ENCODE data around the gene MBOAT2.

Gene MBOAT2

GRCh38 chr2:8848328-8849100 is 155.0 kb downstream of the MBOAT2 start:
- Histone ChIP-seq H3K27me3 (ENCODE audit: control insufficient read depth in 3 of 3, insufficient read depth in 3 of 3, low read depth in 1 of 3, low read length in 3 of 3) (no peaks in the 10 kb centered on the region), H3K4me3 (ENCODE audit: low read length in 2 of 2) (no peak overlapping the region), H3K4me2 (ENCODE audit: insufficient read depth, low read length, poor library complexity, severe bottlenecking) (no peak overlapping the region), H3K9ac (ENCODE audit: low read depth, low read length, poor library complexity) (no peak overlapping the region), H4K91ac (ENCODE audit: low read depth, low read length, poor library complexity) (no peak overlapping the region), H3K79me1 (ENCODE audit: low read depth, low read length) (no peaks in the 10 kb centered on the region), H3K27ac (replicated peaks; ENCODE audit: low read length) (no peak overlapping the region), H3K9me3 (replicated peaks in 1 of 2; ENCODE audit: control insufficient read depth in 2 of 2, insufficient read depth in 1 of 2, low read depth in 1 of 2, low read length in 2 of 2) (no peaks in the 10 kb centered on the region), H2BK12ac (ENCODE audit: low read length) (no peak overlapping the region), H2BK15ac (ENCODE audit: low read length) (no peak overlapping the region), H2AFZ (ENCODE audit: low read length) (no peak overlapping the region), H2AK5ac (ENCODE audit: low read depth, low read length) (no peak overlapping the region), H3K4me1 (ENCODE audit: control insufficient read depth in 2 of 2, insufficient read depth in 1 of 2, low read depth in 1 of 2, low read length in 2 of 2) (peaks cover 3 to 7% of the 10 kb centered on the region in 2 donors), H3K4ac (ENCODE audit: low read length) (no peak overlapping the region), H4K8ac (ENCODE audit: low read depth, low read length) (no peak overlapping the region), H2BK120ac (ENCODE audit: low read depth, low read length) (no peak overlapping the region), H2BK5ac (ENCODE audit: low read length) (no peak overlapping the region), H3K36me3 (replicated peaks in 1 of 2; ENCODE audit: control insufficient read depth in 2 of 2, insufficient read depth in 2 of 2, low read length in 2 of 2) (no peaks in the 10 kb centered on the region), H3K23ac (ENCODE audit: low read depth, low read length, poor library complexity) (no peak overlapping the region), H3K18ac (ENCODE audit: low read length) (no peak overlapping the region), H3K14ac (ENCODE audit: low read length) (no peak overlapping the region)
- WGBS, 2 donors (ENCODE audit: extremely low coverage in 2 of 2, insufficient read length in 2 of 2, insufficient replicate concordance in 1 of 2), result no CpG with 5 or more reads among the region's 7 CpGs
- no peak for DNase-seq (ENCODE audit: low spot score)

- Histone ChIP-seq H3K36me3 (replicated peaks in 1 of 2; ENCODE audit: control insufficient read depth in 2 of 2, insufficient read depth in 2 of 2, low read length in 2 of 2) (no peaks in the 10 kb centered on the region), H3K14ac (ENCODE audit: low read length) (no peak overlapping the region), H2AK5ac (ENCODE audit: low read depth, low read length) (no peak overlapping the region), H3K9me3 (replicated peaks in 1 of 2; ENCODE audit: control insufficient read depth in 2 of 2, insufficient read depth in 1 of 2, low read depth in 1 of 2, low read length in 2 of 2) (no peaks in the 10 kb centered on the region), H2BK15ac (ENCODE audit: low read length) (no peak overlapping the region), H2AFZ (ENCODE audit: low read length) (no peak overlapping the region), H3K27ac (replicated peaks; ENCODE audit: low read length) (no peak overlapping the region), H3K9ac (ENCODE audit: low read depth, low read length, poor library complexity) (no peak overlapping the region), H3K4me2 (ENCODE audit: insufficient read depth, low read length, poor library complexity, severe bottlenecking) (no peak overlapping the region), H3K4me3 (ENCODE audit: low read length in 2 of 2) (no peak overlapping the region), H3K23ac (ENCODE audit: low read depth, low read length, poor library complexity) (no peak overlapping the region), H4K91ac (ENCODE audit: low read depth, low read length, poor library complexity) (no peak overlapping the region), H4K8ac (ENCODE audit: low read depth, low read length) (no peak overlapping the region), H3K27me3 (ENCODE audit: control insufficient read depth in 3 of 3, insufficient read depth in 3 of 3, low read depth in 1 of 3, low read length in 3 of 3) (no peaks in the 10 kb centered on the region), H2BK5ac (ENCODE audit: low read length) (no peak overlapping the region), H3K79me1 (ENCODE audit: low read depth, low read length) (no peaks in the 10 kb centered on the region), H2BK120ac (ENCODE audit: low read depth, low read length) (no peak overlapping the region), H3K18ac (ENCODE audit: low read length) (no peak overlapping the region), H2BK12ac (ENCODE audit: low read length) (no peak overlapping the region), H3K4ac (ENCODE audit: low read length) (no peak overlapping the region), H3K4me1 (ENCODE audit: control insufficient read depth in 2 of 2, insufficient read depth in 1 of 2, low read depth in 1 of 2, low read length in 2 of 2) (peaks cover 3 to 7% of the 10 kb centered on the region in 2 donors)
- no peak for DNase-seq (ENCODE audit: low spot score)
- no CpG with 5 or more reads among the region's 6 CpGs for WGBS, 2 donors (ENCODE audit: extremely low coverage in 2 of 2, insufficient read length in 2 of 2, insufficient replicate concordance in 1 of 2)
Observed at GRCh38 chr2:8847400-8847799, 156.1 kb downstream of the MBOAT2 start.

DNA sequence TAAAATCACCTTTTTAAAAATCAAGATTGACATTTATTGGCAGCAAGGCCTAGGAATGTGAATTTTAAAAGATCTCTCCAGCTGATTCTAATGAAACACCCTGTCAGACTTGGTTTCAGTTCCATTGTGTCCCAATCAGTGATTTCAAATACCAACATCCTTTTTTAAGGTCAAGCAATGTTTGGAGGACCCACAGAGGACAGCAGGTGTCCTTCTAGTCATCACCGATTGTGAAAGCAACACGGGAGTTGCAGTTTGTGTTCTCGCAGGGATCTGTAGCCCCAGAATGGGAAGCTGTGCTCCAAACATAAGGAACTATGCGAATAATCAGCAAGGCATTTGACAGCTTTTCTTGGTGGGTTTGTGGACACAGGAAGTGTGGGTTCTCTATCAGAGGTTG is 161.6 kb downstream of the MBOAT2 start:
- no peaks in the 10 kb centered on the region for H3K36me3 ChIP-seq (replicated peaks in 1 of 2; ENCODE audit: control insufficient read depth in 2 of 2, insufficient read depth in 2 of 2, low read length in 2 of 2)
- H2AFZ ChIP-seq (ENCODE audit: low read length), result no peak overlapping the region
- H3K9ac ChIP-seq (ENCODE audit: low read depth, low read length, poor library complexity), result no peak overlapping the region
- H3K79me1 ChIP-seq (ENCODE audit: low read depth, low read length), result peaks cover 2% of the 10 kb centered on the region
- H2BK120ac ChIP-seq (ENCODE audit: low read depth, low read length), result no peak overlapping the region
- no peak overlapping the region for H3K4me3 ChIP-seq (ENCODE audit: low read length in 2 of 2)
- H3K4me1 ChIP-seq (ENCODE audit: control insufficient read depth in 2 of 2, insufficient read depth in 1 of 2, low read depth in 1 of 2, low read length in 2 of 2), result peaks cover 1 to 3% of the 10 kb centered on the region in 2 donors
- no peak overlapping the region for H4K8ac ChIP-seq (ENCODE audit: low read depth, low read length)
- H3K18ac ChIP-seq (ENCODE audit: low read length), result no peak overlapping the region
- H3K9me3 ChIP-seq (replicated peaks in 1 of 2; ENCODE audit: control insufficient read depth in 2 of 2, insufficient read depth in 1 of 2, low read depth in 1 of 2, low read length in 2 of 2), result no peaks in the 10 kb centered on the region
- no peaks in the 10 kb centered on the region for H3K27me3 ChIP-seq (ENCODE audit: control insufficient read depth in 3 of 3, insufficient read depth in 3 of 3, low read depth in 1 of 3, low read length in 3 of 3)
- H2AK5ac ChIP-seq (ENCODE audit: low read depth, low read length), result no peak overlapping the region
- H3K14ac ChIP-seq (ENCODE audit: low read length), result no peak overlapping the region
- H4K91ac ChIP-seq (ENCODE audit: low read depth, low read length, poor library complexity), result no peak overlapping the region
- no CpG with 5 or more reads among the region's 4 CpGs for WGBS, 2 donors (ENCODE audit: extremely low coverage in 2 of 2, insufficient read length in 2 of 2, insufficient replicate concordance in 1 of 2)
- no peak overlapping the region for H2BK5ac ChIP-seq (ENCODE audit: low read length)
- no peak overlapping the region for H2BK12ac ChIP-seq (ENCODE audit: low read length)
- no peak overlapping the region for H2BK15ac ChIP-seq (ENCODE audit: low read length)
- H3K27ac ChIP-seq (replicated peaks; ENCODE audit: low read length), result no peak overlapping the region
- DNase-seq (ENCODE audit: low spot score), result no peak
- H3K4ac ChIP-seq (ENCODE audit: low read length), result no peak overlapping the region
- no peak overlapping the region for H3K4me2 ChIP-seq (ENCODE audit: insufficient read depth, low read length, poor library complexity, severe bottlenecking)
- no peak overlapping the region for H3K23ac ChIP-seq (ENCODE audit: low read depth, low read length, poor library complexity)

DNA sequence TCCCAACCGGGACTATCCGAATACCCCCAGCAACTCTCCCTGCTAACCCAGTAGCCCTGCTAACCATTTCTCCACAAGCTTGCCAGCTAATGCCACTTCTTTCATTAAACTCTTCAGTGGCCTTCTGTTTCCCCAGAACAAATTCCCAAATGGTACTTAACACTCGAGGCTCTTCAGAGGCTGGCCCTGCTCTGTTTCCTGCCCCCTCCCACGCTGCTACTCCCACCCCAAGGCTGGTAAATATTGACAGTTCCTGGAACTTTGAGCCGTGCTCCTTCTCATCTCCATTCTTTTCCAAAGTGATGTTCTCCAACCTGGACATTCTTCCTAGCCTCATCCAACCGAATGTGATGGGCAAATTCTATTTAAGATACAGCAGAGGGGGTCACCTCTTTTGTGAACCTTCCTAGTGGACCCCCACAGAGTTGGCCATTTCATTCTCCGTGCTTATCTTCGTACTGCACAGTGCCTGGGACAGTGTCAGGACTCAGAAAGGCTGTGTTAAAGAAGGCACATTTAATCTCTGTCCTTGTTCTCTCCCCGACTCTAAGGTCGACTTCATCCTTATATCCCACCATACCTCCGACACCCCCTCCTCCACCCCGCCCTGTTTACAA is 162.9 kb downstream of the MBOAT2 start:
- no peak for DNase-seq (ENCODE audit: low spot score)

More for the DNA sequence above, 162.9 kb downstream of the MBOAT2 start:
- Histone ChIP-seq H2BK15ac (ENCODE audit: low read length) (no peak overlapping the region), H3K36me3 (replicated peaks in 1 of 2; ENCODE audit: control insufficient read depth in 2 of 2, insufficient read depth in 2 of 2, low read length in 2 of 2) (no peaks in the 10 kb centered on the region), H3K9me3 (replicated peaks in 1 of 2; ENCODE audit: control insufficient read depth in 2 of 2, insufficient read depth in 1 of 2, low read depth in 1 of 2, low read length in 2 of 2) (no peaks in the 10 kb centered on the region), H3K4me3 (ENCODE audit: low read length in 2 of 2) (no peak overlapping the region), H4K8ac (ENCODE audit: low read depth, low read length) (no peak overlapping the region), H3K79me1 (ENCODE audit: low read depth, low read length) (peaks cover 3% of the 10 kb centered on the region), H3K27me3 (ENCODE audit: control insufficient read depth in 3 of 3, insufficient read depth in 3 of 3, low read depth in 1 of 3, low read length in 3 of 3) (no peaks in the 10 kb centered on the region), H3K18ac (ENCODE audit: low read length) (no peak overlapping the region), H3K23ac (ENCODE audit: low read depth, low read length, poor library complexity) (no peak overlapping the region), H3K27ac (replicated peaks; ENCODE audit: low read length) (no peak overlapping the region), H2AFZ (ENCODE audit: low read length) (no peak overlapping the region), H2BK12ac (ENCODE audit: low read length) (no peak overlapping the region), H2AK5ac (ENCODE audit: low read depth, low read length) (no peak overlapping the region), H3K4ac (ENCODE audit: low read length) (no peak overlapping the region), H4K91ac (ENCODE audit: low read depth, low read length, poor library complexity) (no peak overlapping the region), H3K9ac (ENCODE audit: low read depth, low read length, poor library complexity) (no peak overlapping the region), H3K4me1 (ENCODE audit: control insufficient read depth in 2 of 2, insufficient read depth in 1 of 2, low read depth in 1 of 2, low read length in 2 of 2) (peaks cover 1 to 3% of the 10 kb centered on the region in 2 donors), H3K4me2 (ENCODE audit: insufficient read depth, low read length, poor library complexity, severe bottlenecking) (no peak overlapping the region), H2BK120ac (ENCODE audit: low read depth, low read length) (no peak overlapping the region), H3K14ac (ENCODE audit: low read length) (no peak overlapping the region), H2BK5ac (ENCODE audit: low read length) (peak overlapping the region; percentile 13)
- WGBS, 2 donors (ENCODE audit: extremely low coverage in 2 of 2, insufficient read length in 2 of 2, insufficient replicate concordance in 1 of 2), result no CpG with 5 or more reads among the region's 12 CpGs

All from neuronal stem cell (in vitro differentiated cells).